ENCODE results near the gene PCDH11Y.
"Not testable (repeated sequence)": the region's sequence is repeated elsewhere in the genome, so short reads cannot be mapped to it uniquely, and the experiment has no call there.

Gene PCDH11Y, protein sequence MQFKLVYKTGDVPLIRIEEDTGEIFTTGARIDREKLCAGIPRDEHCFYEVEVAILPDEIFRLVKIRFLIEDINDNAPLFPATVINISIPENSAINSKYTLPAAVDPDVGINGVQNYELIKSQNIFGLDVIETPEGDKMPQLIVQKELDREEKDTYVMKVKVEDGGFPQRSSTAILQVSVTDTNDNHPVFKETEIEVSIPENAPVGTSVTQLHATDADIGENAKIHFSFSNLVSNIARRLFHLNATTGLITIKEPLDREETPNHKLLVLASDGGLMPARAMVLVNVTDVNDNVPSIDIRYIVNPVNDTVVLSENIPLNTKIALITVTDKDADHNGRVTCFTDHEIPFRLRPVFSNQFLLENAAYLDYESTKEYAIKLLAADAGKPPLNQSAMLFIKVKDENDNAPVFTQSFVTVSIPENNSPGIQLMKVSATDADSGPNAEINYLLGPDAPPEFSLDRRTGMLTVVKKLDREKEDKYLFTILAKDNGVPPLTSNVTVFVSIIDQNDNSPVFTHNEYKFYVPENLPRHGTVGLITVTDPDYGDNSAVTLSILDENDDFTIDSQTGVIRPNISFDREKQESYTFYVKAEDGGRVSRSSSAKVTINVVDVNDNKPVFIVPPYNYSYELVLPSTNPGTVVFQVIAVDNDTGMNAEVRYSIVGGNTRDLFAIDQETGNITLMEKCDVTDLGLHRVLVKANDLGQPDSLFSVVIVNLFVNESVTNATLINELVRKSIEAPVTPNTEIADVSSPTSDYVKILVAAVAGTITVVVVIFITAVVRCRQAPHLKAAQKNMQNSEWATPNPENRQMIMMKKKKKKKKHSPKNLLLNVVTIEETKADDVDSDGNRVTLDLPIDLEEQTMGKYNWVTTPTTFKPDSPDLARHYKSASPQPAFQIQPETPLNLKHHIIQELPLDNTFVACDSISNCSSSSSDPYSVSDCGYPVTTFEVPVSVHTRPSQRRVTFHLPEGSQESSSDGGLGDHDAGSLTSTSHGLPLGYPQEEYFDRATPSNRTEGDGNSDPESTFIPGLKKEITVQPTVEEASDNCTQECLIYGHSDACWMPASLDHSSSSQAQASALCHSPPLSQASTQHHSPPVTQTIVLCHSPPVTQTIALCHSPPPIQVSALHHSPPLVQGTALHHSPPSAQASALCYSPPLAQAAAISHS (N-terminal part only)

GRCh38 chrY:5000057-5000456 is at the start of gene PCDH11Y:
Gene PCDH11Y, plus strand, starts transcription at chrY:5000296. Its CDS starts 56,804 bp downstream, at chrY:5057100.
- not testable (repeated sequence) for DNase-seq

GRCh38 chrY:4967894-4968293 is 32.2 kb upstream of the PCDH11Y start:
- DNase-seq, result not testable (repeated sequence)

- DNase-seq, result not testable (repeated sequence)
Measured at GRCh38 chrY:4991743-4992400, 8.2 kb upstream of the PCDH11Y start.

DNA sequence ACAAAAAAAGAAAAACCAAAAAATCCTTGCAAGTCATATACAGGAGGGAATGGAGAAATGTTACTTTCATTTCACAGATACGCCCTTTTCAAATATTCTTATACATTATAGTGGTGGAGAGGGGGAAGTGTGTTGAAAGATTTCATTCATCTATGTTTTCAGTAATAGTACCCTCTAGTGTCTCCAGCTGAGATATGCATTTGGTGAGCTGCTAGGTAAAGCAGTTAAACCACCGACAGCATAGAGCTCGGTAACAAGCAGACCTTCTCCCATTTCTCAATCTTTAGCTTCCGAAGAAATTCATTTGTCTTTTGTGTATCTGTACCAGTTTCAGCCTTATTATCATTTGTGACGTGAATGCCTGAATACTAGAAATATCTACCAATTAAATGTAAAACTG is 5.2 kb upstream of the PCDH11Y start:
- not testable (repeated sequence) for DNase-seq

GRCh38 chrY:5002476-5003184 is 2.5 kb downstream of the PCDH11Y start:
- DNase-seq, result not testable (repeated sequence)

GRCh38 chrY:5038972-5039523 is 39.0 kb downstream of the PCDH11Y start:
- not testable (repeated sequence) for DNase-seq

- DNase-seq, result not testable (repeated sequence)
Measured at GRCh38 chrY:5083017-5083416, 82.9 kb downstream of the PCDH11Y start.

- not testable (repeated sequence) for DNase-seq
Measured at GRCh38 chrY:5182998-5183397, 182.9 kb downstream of the PCDH11Y start.

- DNase-seq, result not testable (repeated sequence)
Measured at GRCh38 chrY:5215116-5215515, 215.0 kb downstream of the PCDH11Y start.

GRCh38 chrY:5324931-5325330 is 324.8 kb downstream of the PCDH11Y start:
- not testable (repeated sequence) for DNase-seq

- not testable (repeated sequence) for DNase-seq
Measured at GRCh38 chrY:5342220-5342619, 342.1 kb downstream of the PCDH11Y start.

- not testable (repeated sequence) for DNase-seq
Measured at GRCh38 chrY:5543705-5544104, 543.6 kb downstream of the PCDH11Y start.

DNA sequence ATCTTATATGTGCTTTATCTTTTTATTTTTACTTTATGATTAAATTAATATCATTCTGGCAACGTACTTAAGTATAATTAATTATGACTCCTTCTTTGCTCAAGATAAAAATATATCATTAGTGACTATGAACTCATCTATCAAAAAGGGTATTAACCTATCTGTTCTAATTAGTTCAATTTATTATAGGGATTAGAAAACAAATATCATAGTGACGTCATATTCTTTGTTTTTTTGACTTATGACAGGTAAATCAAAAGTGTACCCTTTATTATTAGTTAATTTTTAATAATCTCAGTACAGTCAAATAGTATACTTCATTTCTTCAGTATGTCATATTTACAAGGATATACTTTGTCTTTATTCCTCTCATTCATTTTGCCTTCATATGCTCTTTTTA is 638.5 kb downstream of the PCDH11Y start:
- not testable (repeated sequence) for DNase-seq

DNA sequence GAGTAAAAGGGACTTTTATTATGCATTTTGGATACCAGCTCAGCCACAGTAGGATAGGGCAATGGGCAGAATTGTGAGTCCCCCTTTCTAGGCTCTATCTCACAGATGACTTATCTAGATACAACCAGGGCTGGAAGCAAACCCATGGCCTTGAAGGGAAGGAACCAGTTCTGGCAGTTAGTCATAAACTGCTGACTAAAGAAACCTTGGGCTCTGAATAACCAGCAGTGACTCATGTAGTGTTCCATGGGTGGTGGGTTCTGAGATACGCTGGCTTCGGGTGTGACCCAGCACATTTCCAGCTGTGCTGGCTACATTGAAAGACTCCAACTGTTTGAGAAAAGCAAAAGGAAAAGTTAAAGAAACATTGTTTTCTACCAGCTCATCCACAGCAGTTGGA is 679.2 kb downstream of the PCDH11Y start:
- not testable (repeated sequence) for DNase-seq

DNA sequence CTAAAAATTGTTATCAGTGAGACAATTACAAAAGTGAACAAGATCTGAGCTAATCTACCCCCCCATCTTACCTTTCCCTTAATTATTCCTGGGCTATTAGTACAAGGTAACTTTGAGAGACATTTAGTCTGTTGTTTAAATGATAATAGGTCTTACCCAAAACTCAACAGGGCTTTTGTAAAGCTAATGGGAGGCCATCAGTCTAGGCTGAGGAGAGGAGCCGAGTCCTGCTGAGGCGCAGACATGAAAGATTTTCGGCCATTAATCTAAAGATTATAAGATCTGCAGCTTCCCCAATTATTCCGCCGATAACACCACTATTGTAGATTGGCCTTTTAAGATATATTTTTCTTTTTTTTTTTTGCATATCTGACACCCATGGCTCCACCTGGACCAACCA is 708.6 kb downstream of the PCDH11Y start:
- not testable (repeated sequence) for DNase-seq

DNA sequence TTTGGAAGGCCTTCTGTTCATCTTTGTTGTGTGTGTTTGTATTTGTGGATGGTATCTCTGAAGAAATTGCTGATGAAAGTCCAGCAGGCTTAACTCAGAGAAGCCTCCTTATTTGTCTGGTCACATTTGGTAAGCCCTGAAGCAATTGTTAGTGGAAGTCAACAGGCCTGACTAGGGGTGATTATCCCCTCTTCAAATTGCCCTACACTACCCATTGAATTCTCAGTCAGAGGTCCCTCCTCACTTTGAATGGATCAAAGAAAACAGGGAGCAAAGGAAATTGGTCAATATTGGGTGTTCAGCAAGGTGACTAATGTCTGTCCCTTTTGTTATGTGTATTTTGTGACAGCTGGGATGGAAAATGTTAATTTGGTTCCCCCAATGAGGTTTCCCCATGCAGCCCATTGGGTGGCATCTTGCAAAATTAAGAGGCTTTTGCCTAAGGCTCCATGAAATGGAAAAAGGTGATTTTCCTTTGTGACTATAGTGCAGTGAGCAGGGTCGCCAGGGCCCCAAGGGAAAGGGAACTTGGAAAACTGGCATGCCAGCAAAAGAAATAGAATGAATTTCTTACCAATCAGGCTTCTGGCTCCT is 709.8 kb downstream of the PCDH11Y start:
- DNase-seq, result not testable (repeated sequence)

- DNase-seq, result not testable (repeated sequence)
Measured at GRCh38 chrY:5761403-5761802, 761.3 kb downstream of the PCDH11Y start.

- not testable (repeated sequence) for DNase-seq
Measured at GRCh38 chrY:5776485-5776884, 776.4 kb downstream of the PCDH11Y start.

Data from CD4-positive, alpha-beta T cell treated with Interleukin-4 for 4 hours (primary cell).